Vagina (tissue), 2 donors: ENCODE results near the gene ZNF488. TPM values are rescaled to one million over a fixed set of nuclear protein-coding genes. Genes with fewer than 3 reads are reported as not detected.

ENCODE experiments used
- DNase-seq, 2 donors: peaks; one replicate each; pipeline ENCODE4 v3.0.0-alpha.2; 2017; ENCODE audit errors: extremely low spot score in 2 of 2
- H3K27ac ChIP-seq: fragments of 200-600 bp; sonication (generic); one replicate; pipeline ENCODE4 v1.5.1; 2019
- H3K27me3 ChIP-seq: fragments of 200-600 bp; sonication (generic); one replicate; pipeline ENCODE4 v1.5.1; 2019
- H3K36me3 ChIP-seq, 2 donors: fragments of 200-600 bp; sonication (generic); one replicate each; pipeline ENCODE4 v1.5.1; 2017 to 2019
- H3K4me1 ChIP-seq: fragments of 200-600 bp; sonication (generic); one replicate; pipeline ENCODE4 v1.5.1; 2019
- H3K4me3 ChIP-seq, 2 donors: fragments of 200-600 bp; sonication (generic); 1 replicate in 1 of 2; 2 replicates in 1 of 2; pipeline ENCODE4 v1.5.1; 2016 to 2019
- H3K9me3 ChIP-seq: fragments of 200-600 bp; sonication (generic); one replicate; pipeline ENCODE4 v1.5.1; 2019
- CTCF ChIP-seq, 3 experiments: fragments of 450-650 bp in 2 of 3; fragments of 200-600 bp in 1 of 3; sonication (generic) in 1 of 3; IDR thresholded peaks; one replicate each; pipeline ENCODE4 v1.5.1; 2017 to 2019; ENCODE audit warnings: antibody characterized with exemption in 3 of 3, mild to moderate bottlenecking in 2 of 3, moderate library complexity in 2 of 3
- POLR2A ChIP-seq, 2 donors: fragments of 450-650 bp; IDR thresholded peaks; one replicate each; pipeline ENCODE4 v1.6.1; 2017; ENCODE audit warnings: antibody characterized with exemption in 2 of 2, mild to moderate bottlenecking in 2 of 2, moderate library complexity in 2 of 2
- POLR2AphosphoS5 ChIP-seq, 2 donors: sonication (generic); formaldehyde crosslinking; IDR thresholded peaks; one replicate each; pipeline ENCODE4 v1.9.0; 2017; ENCODE audit warnings: antibody characterized with exemption in 2 of 2, mild to moderate bottlenecking in 2 of 2, low read depth in 1 of 2; ENCODE audit not compliant: insufficient read depth in 1 of 2
- intact Hi-C: fragments of 100-400 bp; cut with DNase I; formaldehyde crosslinking; loops from one replicate; pipeline ENCODE4 v1.15.1; 2023
- total RNA-seq: library from RNA; depleted of rRNA; stranded (reverse); fragments of >200 nt; gene quantifications from one replicate; pipeline ENCODE4 v1.2.3, GENCODE V29; 2016

ZNF488 gene
- total RNA-seq, 1 donor from 2014 or later, result not detected

DNA sequence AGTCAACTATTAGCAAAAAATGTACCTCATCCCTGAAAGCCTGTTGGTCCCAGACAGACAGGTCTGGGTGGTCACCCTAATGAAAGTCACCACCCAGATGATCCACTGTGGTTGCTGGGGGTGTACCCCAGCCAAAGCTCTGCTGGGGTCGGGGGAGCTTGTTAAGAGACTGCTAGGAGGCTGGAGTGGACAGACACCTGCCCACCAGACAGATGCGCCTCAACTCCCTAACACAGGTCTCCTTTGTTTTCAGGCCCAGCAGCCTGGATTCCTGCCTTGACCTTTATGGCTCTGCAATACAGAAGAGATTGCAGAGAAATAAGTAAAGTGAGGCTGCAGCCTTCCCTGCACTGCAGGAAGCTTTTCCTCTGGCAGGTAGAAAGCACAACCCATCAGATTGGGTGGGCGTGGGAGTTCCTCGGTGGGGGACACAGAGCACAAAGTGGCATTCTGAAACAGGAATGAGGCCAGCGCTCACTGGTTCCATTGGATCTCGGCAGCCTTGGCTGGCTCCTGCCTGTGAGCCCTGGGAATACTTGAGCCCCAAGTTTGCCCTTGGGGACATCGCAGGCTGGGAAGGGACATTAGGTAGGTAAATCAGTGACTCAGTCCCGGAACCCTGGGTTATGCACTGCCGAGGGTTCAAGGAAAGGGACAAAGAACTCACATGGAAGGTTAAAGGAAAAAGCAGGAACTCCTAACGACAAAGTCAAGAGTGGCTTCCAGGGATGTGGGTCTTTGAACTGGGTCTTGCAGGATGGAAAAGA lies 18.0 kb upstream of the ZNF488 start:
- Histone ChIP-seq H3K27me3 (no peaks in the 10 kb centered on the region), H3K9me3 (no peaks in the 10 kb centered on the region), H3K27ac (no peak overlapping the region), H3K4me3 (no peak overlapping the region), H3K4me1 (peaks cover 26% of the 10 kb centered on the region), H3K36me3 (no peaks in the 10 kb centered on the region)
- intact Hi-C loops, result no loop called here
- no peak for TF ChIP-seq CTCF (IDR thresholded peaks at IDR 0.05)
- TF ChIP-seq POLR2AphosphoS5 (IDR thresholded peaks at IDR 0.05; ENCODE audit: insufficient read depth in 1 of 2, low read depth in 1 of 2), result no peak
- TF ChIP-seq POLR2A (IDR thresholded peaks at IDR 0.05), result no peak
- DNase-seq, result peak; percentile 84 to 85

GRCh38 chr10:47401210-47401609 lies 17.1 kb upstream of the ZNF488 start:
- no peak for TF ChIP-seq CTCF (IDR thresholded peaks at IDR 0.05)

GRCh38 chr10:47400786-47401185 lies 16.7 kb upstream of the ZNF488 start:
- no peak for TF ChIP-seq CTCF (IDR thresholded peaks at IDR 0.05)
- TF ChIP-seq POLR2A (IDR thresholded peaks at IDR 0.05), result no peak
- no peak for TF ChIP-seq POLR2AphosphoS5 (IDR thresholded peaks at IDR 0.05; ENCODE audit: insufficient read depth in 1 of 2, low read depth in 1 of 2)
- intact Hi-C loops, result no loop called here
- Histone ChIP-seq H3K27ac (no peak overlapping the region), H3K9me3 (no peaks in the 10 kb centered on the region), H3K36me3 (no peaks in the 10 kb centered on the region), H3K4me3 (no peak overlapping the region), H3K4me1 (peaks cover 16% of the 10 kb centered on the region), H3K27me3 (no peaks in the 10 kb centered on the region)
- no peak for DNase-seq

More at GRCh38 chr10:47401210-47401609, 17.1 kb upstream of the ZNF488 start:
- Histone ChIP-seq H3K4me3 (no peak overlapping the region), H3K36me3 (no peaks in the 10 kb centered on the region), H3K27ac (no peak overlapping the region), H3K4me1 (peaks cover 21% of the 10 kb centered on the region), H3K27me3 (no peaks in the 10 kb centered on the region), H3K9me3 (no peaks in the 10 kb centered on the region)
- intact Hi-C loops, result no loop called here
- peak in 1 of 2 donors; percentile 71 for DNase-seq

GRCh38 chr10:47400251-47400650 lies 16.2 kb upstream of the ZNF488 start:
- Histone ChIP-seq H3K4me1 (peaks cover 16% of the 10 kb centered on the region), H3K9me3 (no peaks in the 10 kb centered on the region), H3K27me3 (no peaks in the 10 kb centered on the region), H3K4me3 (no peak overlapping the region), H3K36me3 (no peaks in the 10 kb centered on the region), H3K27ac (no peak overlapping the region)
- no peak for TF ChIP-seq POLR2AphosphoS5 (IDR thresholded peaks at IDR 0.05; ENCODE audit: insufficient read depth in 1 of 2, low read depth in 1 of 2)
- no peak for TF ChIP-seq POLR2A (IDR thresholded peaks at IDR 0.05)
- no peak for TF ChIP-seq CTCF (IDR thresholded peaks at IDR 0.05)
- DNase-seq, result peak in 1 of 2 donors; percentile 72
- intact Hi-C loops, result no loop called here

GRCh38 chr10:47397256-47397655 lies 13.2 kb upstream of the ZNF488 start:
- H3K27ac ChIP-seq, result no peak overlapping the region
- intact Hi-C loops, result no loop called here
- no peak for TF ChIP-seq CTCF (IDR thresholded peaks at IDR 0.05)
- no peak for TF ChIP-seq POLR2A (IDR thresholded peaks at IDR 0.05)
- TF ChIP-seq POLR2AphosphoS5 (IDR thresholded peaks at IDR 0.05; ENCODE audit: insufficient read depth in 1 of 2, low read depth in 1 of 2), result no peak
- H3K4me1 ChIP-seq, result no peaks in the 10 kb centered on the region
- H3K4me3 ChIP-seq, result no peak overlapping the region
- no peaks in the 10 kb centered on the region for H3K27me3 ChIP-seq
- H3K9me3 ChIP-seq, result no peaks in the 10 kb centered on the region
- H3K36me3 ChIP-seq, result no peaks in the 10 kb centered on the region
- DNase-seq, result peak in 1 of 2 donors; percentile 54
